T47D (cell line): ENCODE results near the gene NANOS2.
"Not testable (repeated sequence)": the region's sequence is repeated elsewhere in the genome, so short reads cannot be mapped to it uniquely, and the experiment has no call there.

Experiments
- DNase-seq, 2 experiments: peaks; one replicate each; pipeline versions ENCODE4 v3.0.0 to v3.0.0-alpha.2; 2011 to 2012; ENCODE audit warnings: low read depth in 1 of 2, low spot score in 1 of 2
- JUND ChIP-seq: IDR thresholded peaks from 2 replicates; pipeline ENCODE4 v1.6.1; 2012; ENCODE audit warnings: low read depth
- in situ Hi-C: cut with HindIII; loops from 2 replicates; pipeline ENCODE4 v1.10.0; 2016; ENCODE audit warnings: low sequenced_read_pairs, low pct_unique_long_range_greater_than_20kb

Gene NANOS2

DNA sequence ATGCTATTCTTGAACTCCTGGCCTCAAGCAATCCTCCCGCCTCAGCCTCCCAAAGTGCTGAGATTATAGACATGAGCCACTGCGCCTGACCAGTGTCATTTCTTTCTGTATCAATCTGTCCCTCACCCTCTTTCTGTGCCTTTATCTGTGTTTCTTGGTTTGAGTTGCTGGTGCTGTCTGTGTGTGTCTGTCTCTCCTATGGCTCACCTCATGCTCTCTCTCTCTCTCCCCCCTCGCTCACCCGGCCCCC, 38.5 kb downstream of the NANOS2 start:
- in situ Hi-C loops = no loop called here
- no peak for TF ChIP-seq JUND
- DNase-seq = no peak

- in situ Hi-C loops = no loop called here
- no peak for DNase-seq
- no peak for TF ChIP-seq JUND
These were observed 40.0 kb downstream of the NANOS2 start for GRCh38 chr19:45874620-45874966.

DNA sequence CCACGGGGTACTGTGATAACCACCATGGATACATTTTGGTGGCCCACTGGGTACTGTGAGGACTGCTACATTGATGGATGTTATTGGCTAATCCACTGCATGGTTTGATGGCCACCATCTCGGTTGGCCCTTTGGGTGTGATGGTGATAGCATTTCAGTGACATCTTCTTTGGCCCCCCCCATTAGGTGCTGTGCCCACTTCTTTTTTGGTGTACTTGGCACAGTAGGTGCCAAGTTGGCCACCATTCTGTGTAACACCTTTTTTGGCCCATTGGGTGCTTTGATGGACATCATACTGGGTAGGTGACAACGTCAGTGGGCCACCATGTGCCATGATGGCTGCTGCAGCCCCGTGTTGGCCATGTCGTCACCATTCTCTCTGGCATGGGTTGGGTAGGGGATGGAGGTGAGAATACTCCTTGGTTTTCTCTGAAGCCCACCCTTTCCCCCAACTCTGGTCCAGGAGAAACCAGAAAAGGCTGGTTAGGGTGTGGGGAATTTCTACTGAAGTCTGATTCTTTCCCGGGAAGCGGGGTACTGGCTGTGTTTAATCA, 41.3 kb downstream of the NANOS2 start:
- no peak for DNase-seq
- no peak for TF ChIP-seq JUND
- in situ Hi-C loops = no loop called here

- in situ Hi-C loops = no loop called here
- no peak for DNase-seq
- no peak for TF ChIP-seq JUND
These were observed 42.3 kb downstream of the NANOS2 start for GRCh38 chr19:45872095-45872919.

GRCh38 chr19:45870798-45871197, 43.8 kb downstream of the NANOS2 start:
- in situ Hi-C loops = no loop called here
- DNase-seq = no peak
- no peak for TF ChIP-seq JUND

DNA sequence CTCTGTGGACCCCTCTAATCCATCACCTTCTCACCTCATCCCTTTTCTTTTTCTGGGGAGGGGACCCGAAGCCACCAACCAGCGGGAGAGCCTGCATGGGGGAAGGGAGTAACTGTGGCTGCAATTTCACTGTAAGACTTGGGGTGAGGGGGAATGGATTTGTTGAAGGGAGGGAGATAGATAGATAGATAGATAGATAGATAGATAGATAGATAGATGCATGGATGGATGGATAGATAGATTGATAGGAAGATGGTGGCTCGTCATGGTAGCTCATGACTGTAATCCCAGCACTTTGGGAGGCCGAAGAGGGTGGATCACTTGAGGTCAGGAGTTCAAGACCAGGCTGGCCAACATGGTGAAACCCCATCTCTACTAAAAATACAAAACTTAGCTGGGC, 47.3 kb downstream of the NANOS2 start:
- in situ Hi-C loops = not testable (repeated sequence)

DNA sequence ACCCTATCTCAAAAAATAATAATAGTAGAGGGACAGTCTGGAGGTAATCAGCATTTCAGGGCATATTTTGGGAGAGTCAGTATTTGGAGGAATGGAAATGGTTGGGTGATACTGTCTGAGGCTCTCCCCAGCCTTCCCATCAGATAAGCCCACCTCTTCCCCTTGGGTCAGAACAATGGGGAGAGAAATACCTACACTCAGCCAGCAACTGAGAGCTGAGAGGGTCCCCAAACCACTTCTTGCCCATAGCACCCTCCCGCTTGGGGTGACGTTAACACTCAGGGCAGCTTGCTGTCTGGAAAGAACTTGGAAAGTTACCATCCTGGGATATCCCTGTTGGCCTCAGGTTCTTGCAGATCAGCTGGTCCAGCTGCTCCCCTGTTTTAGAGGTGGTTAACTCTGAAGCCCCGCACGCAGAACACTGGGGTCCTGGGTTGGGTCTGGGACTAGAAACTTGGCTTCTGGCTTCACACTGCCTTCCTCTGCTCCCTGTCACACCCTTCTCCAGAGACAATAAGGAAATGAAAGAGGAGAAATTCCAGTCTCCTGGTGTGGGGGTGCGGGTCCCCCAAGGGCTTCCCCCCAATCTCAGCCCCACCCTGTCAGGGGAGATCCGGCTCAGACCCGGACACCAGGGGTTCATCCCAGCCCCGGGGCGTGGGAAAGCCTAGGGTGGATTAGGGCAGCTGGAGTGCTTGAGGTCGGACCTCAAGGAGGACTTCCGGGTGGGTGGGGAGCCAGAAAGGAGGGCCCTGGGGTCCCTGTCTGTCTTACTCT, 48.0 kb downstream of the NANOS2 start:
- DNase-seq = no peak
- no peak for TF ChIP-seq JUND
- in situ Hi-C loops = no loop called here

More for the DNA sequence above, 47.3 kb downstream of the NANOS2 start:
- DNase-seq = not testable (repeated sequence)

GRCh38 chr19:45865269-45865948, 49.2 kb downstream of the NANOS2 start:
- no peak for TF ChIP-seq JUND
- no peak for DNase-seq

DNA sequence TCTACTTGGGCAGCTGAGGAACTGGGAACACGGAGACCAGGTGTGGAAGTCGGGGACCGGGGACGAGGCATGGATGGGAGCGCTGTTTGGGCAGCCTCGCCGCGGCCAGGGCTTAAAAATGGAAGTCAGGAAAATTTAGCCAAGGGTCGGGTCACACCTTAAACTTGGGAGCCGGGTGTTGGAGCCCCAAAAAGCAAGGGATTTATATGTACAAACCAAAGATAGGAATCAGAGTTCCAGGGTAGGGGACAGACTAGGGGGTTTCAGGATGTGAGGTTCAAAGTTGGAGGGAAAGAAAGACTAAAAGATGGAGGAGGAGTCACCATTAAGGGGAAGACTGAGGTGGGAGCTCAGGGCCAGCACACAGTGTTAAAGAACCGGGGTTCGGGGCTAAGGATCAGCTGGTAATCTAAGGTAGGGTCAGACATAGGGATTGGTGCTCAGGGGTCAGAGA, 49.9 kb downstream of the NANOS2 start:
- no peak for TF ChIP-seq JUND
- DNase-seq = no peak
- in situ Hi-C loops = no loop called here

More at GRCh38 chr19:45865269-45865948, 49.2 kb downstream of the NANOS2 start:
- in situ Hi-C loops = no loop called here

- no peak for TF ChIP-seq JUND
- no peak for DNase-seq
- in situ Hi-C loops = no loop called here
These were observed 50.5 kb downstream of the NANOS2 start, which contains the start of gene FOXA3 for GRCh38 chr19:45863840-45864628. Gene FOXA3 (plus strand): TSS chr19:45864326. CDS start chr19:45864457, 131 bp downstream.

GRCh38 chr19:45863335-45863839, 51.2 kb downstream of the NANOS2 start:
- no peak for DNase-seq
- in situ Hi-C loops = no loop called here
- TF ChIP-seq JUND = no peak
